Peyer's patch (tissue), 4 donors: ENCODE data around the gene DNAL1.

Experiments used
- POLR2A ChIP-seq, 2 donors: fragments of 450-650 bp; IDR thresholded peaks; one replicate each; pipeline ENCODE4 v1.5.1; 2017; ENCODE audit warnings: antibody characterized with exemption in 2 of 2, mild to moderate bottlenecking in 2 of 2, moderate library complexity in 2 of 2
- TF ChIP-seq, protein P1 (sequence below), 6 experiments: fragments of 450-650 bp in 4 of 6; fragments of 200-600 bp in 2 of 6; sonication (generic) in 1 of 6; IDR thresholded peaks; one replicate each; pipeline ENCODE4 v1.5.1; 2017 to 2019; ENCODE audit warnings: antibody characterized with exemption in 6 of 6, mild to moderate bottlenecking in 3 of 6, moderate library complexity in 1 of 6

DNA sequence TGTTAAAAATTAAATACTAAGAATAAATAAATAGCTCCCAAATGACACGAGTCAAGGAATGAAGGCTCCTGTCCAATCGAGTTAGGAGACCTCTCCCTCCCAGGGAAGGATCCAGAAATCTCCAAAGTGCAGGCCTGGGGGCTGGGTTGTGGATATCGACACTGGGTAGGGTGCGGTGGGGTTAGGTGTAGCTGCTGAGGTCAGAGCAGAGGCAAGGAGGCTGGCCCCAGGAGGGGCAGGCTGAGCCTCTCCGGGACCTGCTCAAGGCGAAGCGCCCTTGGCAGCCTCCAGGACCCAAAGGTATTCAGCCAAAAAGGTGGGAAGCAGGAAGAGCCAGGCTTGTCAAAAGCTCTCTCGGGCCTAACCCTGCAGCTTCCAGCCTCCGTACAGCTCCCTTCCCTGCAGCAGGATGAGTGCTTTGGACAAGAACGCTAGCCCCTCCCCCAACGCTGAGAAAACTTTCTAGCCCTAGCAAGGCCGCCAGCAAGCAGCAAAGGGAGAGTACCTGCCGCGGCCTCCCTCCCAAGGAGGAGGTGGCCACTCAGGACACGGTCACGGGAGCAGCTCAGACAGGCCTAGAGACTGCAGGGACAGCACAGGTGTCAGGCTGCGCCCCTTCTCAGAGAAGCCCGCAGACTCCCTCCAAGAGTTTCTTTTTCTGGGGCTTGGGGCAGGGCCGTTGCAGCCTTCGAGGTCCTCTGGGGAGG is 73.1 kb downstream of the DNAL1 start:
- TF ChIP-seq, protein P1, sequence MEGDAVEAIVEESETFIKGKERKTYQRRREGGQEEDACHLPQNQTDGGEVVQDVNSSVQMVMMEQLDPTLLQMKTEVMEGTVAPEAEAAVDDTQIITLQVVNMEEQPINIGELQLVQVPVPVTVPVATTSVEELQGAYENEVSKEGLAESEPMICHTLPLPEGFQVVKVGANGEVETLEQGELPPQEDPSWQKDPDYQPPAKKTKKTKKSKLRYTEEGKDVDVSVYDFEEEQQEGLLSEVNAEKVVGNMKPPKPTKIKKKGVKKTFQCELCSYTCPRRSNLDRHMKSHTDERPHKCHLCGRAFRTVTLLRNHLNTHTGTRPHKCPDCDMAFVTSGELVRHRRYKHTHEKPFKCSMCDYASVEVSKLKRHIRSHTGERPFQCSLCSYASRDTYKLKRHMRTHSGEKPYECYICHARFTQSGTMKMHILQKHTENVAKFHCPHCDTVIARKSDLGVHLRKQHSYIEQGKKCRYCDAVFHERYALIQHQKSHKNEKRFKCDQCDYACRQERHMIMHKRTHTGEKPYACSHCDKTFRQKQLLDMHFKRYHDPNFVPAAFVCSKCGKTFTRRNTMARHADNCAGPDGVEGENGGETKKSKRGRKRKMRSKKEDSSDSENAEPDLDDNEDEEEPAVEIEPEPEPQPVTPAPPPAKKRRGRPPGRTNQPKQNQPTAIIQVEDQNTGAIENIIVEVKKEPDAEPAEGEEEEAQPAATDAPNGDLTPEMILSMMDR (IDR thresholded peaks at IDR 0.05) = no peak
- TF ChIP-seq POLR2A (IDR thresholded peaks at IDR 0.05) = no peak
